NK-92 treated with Interleukin-12 subunit alpha and Interleukin-12 subunit beta, amount 100 ng/mL, for 24 hours (cell line): Measurements from ENCODE around the gene SNED1.

ENCODE experiments used
- DNase-seq: peaks from one replicate; lab custom pipeline; 2025; lab: John Stamatoyannopoulos, UW

Gene SNED1

DNA sequence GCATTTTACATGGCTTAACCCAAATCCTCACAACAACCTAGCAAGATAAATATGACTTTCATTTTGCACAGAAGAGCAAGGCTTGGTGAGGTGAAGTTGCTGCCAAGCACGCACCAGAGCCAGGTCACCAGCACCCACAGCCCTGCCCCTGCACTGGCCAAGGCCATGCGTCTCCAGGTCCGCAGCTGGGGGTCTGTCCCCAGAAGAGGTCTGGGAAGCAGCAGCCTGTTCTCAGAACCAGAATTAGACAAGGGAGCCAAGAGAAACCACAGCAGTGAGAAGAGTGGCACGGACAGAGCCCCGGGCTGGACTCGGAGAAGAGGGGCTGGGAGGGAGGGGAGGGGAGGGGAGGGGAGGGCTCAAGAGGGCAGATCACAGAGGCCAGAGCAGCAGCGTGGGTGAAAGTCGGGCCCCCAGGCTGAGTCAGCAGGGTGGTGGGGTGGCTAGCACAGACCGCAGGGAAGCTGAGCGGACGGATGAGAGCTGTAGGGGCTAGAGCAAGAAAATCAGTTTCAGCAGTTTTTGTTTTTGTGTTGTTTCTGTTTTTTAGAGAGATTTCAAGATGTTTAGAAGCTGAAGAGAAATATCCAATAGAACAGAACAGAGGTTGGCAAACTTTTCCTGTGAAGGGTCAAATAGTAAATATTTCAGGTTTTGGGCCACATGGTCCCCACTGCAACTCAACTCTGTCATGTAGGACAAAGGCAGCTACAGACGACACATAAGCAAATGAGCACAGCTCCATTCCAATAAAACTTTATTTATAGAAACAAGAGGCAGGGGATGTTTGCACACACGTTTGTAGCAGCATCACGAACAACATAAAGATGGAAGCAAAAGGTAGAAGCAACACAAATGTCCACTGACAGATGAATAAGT is 111.0 kb downstream of the SNED1 start:
- no peak for DNase-seq

- DNase-seq = no peak
These were observed 111.7 kb downstream of the SNED1 start for GRCh38 chr2:241110089-241110606.

- DNase-seq = no peak
These were observed 112.4 kb downstream of the SNED1 start for GRCh38 chr2:241110607-241111439.

DNA sequence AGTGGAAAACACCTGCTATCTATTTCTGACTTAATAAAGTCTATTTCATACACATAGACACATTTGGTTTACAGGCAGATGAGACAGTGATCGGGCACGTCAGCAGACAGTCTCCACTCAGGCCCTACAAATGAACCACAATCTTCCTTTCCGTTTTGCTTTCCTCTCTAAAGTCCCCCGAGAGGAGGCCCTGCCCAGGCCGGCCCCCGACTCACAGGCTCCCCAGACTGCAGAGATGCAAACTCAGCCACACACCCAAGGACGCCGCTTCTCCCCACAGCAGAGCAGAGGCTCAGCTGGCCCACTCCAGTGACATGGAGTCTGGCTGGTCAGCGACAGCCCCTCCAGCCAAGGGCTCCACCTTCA is 113.0 kb downstream of the SNED1 start:
- no peak for DNase-seq

DNA sequence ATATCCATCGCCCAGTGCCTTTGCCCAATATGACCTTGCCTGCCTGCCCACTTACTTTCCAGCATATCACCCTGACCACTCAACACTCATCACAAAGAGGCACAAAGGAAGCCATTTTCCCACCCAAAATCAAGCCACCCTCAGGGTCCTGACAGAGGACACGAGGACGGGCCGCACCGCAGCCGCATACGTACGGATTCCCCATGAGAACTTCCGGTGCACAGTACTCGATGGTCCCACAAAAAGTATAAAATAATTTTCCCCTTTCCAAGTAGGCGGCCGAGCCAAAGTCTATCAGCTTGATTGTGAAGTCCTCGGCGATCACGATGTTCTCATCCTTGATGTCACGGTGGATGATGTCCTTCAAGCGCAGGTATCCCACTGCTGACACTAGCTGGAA is 113.6 kb downstream of the SNED1 start:
- DNase-seq = no peak

DNA sequence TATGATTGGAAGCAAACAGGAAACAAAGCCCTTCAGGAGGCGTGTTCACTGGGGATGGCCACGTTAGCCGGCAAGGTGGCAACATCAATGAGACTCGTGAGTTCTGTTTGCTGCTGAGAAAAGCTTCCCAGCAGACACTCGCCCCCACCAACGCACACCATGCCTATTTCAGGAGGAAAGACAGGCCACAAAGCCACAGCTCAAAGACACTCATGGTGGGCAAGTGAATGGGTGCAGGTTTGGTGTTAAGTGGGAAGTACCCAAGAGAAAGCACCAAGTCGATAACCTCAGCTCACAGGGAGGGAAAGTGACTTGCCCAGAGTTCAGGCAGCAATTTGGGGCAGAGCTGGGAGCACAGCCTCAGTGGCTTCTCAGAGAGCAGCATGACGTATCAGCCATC is 114.2 kb downstream of the SNED1 start:
- DNase-seq = no peak

- DNase-seq = no peak
These were observed 116.4 kb downstream of the SNED1 start for GRCh38 chr2:241114836-241115235.

DNA sequence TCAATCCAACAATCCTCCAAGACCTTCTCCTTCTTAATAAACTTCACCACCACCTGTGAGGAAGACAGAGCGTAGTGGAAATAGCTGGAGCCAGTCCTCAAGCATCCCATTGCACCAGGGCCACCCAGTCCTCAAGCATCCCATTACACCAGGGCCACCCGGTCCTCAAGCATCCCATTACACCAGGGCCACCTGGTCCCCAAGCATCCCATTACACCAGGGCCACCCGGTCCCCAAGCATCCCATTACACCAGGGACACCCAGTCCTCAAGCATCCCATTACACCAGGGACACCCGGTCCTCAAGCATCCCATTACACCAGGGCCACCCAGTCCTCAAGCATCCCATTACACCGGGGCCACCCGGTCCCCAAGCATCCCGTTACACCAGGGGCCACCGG is 116.9 kb downstream of the SNED1 start:
- DNase-seq = no peak

GRCh38 chr2:241116606-241117560 is 118.5 kb downstream of the SNED1 start:
- DNase-seq = no peak

GRCh38 chr2:241118737-241119505 is 120.5 kb downstream of the SNED1 start:
- DNase-seq = no peak

DNA sequence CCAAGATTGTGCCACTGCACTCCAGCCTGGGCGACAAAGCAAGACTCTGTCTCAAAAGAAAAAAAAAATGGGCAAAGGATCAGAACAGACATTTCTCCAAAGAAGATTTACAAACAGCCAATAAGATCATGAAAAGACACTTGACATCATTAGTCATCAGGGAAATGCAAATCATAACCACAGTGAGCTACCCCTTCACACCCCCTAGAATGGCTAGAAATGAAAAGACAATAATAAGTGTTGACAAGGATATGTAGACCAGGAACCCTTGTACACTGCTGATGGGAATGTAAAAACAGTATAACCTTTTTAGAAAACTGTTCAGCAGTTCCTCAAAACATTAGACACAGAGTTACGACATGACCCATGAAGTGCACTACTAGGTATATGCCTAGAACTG is 122.0 kb downstream of the SNED1 start:
- no peak for DNase-seq

DNA sequence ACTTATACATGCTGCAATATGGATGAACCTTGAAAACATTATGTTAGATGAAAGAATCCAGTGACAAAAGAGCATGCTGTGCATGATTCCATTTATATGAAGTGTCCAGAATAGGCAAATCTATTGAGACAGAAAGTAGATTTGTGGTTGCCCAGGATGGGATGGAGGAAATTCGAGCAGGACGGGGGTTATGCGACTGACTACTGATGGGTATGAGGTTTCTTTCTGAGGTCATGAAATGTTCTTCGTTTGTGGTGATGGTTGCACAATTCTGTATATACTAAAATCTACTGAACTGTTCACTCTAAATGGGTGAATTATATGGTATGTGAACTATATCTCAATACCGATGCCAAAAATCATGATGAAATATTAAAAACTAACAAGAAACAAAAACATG is 122.6 kb downstream of the SNED1 start:
- DNase-seq = no peak

GRCh38 chr2:241122376-241123002 is 124.1 kb downstream of the SNED1 start:
- DNase-seq = no peak

GRCh38 chr2:241123816-241124536 is 125.6 kb downstream of the SNED1 start:
- no peak for DNase-seq

- DNase-seq = no peak
These were observed 127.2 kb downstream of the SNED1 start for GRCh38 chr2:241125626-241126025.

- DNase-seq = no peak
These were observed 127.8 kb downstream of the SNED1 start for GRCh38 chr2:241126201-241126611.

- DNase-seq = no peak
These were observed 128.4 kb downstream of the SNED1 start for GRCh38 chr2:241126771-241127202.

DNA sequence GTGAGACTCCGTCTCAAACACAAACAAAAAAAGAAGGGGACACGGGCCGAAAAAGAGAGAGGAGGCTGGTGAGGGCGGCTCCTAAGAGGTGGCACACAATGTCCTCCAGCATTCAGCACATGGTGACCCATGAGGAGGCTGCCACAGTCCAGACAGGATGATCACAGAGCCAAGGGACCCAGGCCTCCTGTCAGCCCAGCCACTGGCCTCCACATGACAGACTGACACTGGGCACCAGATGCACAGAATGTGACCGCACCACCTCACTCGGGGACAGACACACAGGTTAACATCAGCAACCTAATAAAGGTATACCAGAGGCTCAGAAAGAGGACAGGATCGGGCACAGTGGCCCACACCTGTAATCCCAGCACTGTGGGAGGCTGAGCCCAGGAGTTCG is 129.8 kb downstream of the SNED1 start:
- DNase-seq = no peak

DNA sequence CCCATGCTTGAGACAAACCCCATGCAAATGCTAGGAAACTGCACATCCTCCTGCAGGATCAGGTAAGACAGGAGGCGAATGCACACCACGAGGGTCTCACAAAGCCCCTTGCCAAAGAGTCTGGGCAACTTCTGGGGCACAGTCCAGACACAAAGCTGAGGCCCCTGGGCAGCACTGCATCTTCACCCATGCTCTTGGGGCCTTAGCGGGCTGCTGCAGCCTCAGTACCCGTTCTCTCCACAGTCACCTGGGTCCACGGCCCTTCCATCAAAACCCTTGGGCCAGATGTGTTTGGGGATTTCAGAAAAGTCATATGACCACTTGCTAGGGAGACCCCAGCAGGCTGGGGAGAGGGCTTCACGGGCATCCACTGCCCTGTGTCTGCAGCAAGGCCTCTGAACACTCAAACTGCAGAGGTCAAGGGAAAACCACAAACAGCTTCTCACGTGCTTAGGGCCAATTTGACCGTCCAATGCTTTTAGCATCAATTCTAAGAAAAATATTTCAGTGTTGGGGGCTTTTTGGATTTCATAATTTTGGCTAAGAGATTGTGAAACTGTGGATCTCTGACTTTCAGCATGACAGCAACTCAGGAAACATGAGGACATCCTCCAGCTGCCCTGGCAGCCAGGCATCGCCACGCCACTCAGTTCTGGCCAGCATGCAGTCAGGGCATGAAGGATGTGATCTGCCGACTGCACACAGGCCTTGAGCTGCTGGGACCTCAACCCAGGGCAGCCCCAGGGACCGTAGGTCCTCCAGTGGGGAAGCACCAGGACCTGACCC is 130.9 kb downstream of the SNED1 start:
- DNase-seq = no peak
